ENCODE measurements around the gene GPR68.
"Not testable (repeated sequence)": the region's sequence is repeated elsewhere in the genome, so short reads cannot be mapped to it uniquely, and the experiment has no call there.

Gene GPR68

DNA sequence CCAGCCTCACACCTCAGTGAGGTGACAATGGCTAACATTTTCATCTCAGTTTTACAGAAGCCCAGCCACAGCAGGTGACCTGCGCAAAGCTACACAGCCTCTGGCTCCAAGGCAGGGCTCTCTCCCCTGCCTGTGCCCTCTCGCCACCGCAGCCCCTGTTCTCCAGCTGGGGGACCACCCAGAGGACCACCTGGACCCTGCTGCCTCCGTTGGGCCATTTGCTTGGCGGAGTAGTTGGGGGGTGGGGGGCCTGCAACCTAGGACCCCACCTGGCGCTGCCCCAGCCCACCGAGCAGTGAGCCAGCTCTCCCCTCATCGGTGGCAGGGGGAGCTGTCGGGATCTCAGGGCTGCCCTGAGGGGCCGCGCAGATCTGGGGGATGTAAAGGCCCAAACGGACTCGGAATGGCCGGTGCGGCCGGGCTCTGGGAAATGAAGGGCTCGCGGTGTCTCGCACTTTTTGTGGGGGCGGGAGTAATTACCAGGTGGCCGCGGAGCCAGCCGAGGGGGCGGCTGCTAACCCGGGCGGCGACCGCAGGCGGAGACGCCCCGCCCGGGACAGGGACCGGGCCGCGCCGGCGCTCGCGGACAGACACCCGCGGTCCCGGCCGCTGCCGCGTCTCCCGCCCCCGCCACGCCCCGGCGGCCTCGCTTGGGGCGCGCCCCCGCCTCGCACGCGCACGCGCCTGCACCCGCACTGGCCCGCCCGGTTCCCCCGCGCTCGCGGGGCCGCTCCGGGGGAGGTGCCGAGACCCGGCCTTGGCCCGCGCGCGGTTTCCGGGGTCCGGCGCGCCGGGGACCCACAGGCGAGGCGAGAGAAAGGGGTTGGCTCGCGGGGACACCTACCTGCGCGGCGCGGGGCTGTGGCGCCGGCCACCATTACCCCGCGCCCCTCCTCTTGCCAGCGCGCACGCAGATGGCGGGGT is 8.6 kb upstream of the GPR68 start:
- DNase-seq (ENCODE audit: low read depth, low spot score) = no peak

DNA sequence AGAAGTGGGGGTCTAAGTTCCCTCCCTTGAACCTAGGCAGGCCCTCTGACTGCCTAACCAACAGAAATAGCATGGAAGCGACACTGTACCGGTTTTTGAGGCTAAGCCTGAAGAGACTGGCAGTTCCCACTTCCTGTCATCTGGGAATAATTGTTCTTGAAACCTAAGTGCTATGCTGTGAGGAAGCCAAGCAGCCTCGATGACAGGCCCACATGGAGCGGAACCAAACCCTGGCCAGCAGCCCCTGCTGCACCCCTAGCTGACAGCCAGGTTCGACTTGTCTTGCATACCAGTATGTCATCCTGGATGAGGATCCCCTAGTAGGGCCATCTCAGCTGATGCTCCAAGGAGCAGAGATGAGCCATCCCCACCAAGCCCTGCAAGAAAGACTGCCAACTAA is 6.4 kb upstream of the GPR68 start:
- DNase-seq (ENCODE audit: low read depth, low spot score) = no peak

DNA sequence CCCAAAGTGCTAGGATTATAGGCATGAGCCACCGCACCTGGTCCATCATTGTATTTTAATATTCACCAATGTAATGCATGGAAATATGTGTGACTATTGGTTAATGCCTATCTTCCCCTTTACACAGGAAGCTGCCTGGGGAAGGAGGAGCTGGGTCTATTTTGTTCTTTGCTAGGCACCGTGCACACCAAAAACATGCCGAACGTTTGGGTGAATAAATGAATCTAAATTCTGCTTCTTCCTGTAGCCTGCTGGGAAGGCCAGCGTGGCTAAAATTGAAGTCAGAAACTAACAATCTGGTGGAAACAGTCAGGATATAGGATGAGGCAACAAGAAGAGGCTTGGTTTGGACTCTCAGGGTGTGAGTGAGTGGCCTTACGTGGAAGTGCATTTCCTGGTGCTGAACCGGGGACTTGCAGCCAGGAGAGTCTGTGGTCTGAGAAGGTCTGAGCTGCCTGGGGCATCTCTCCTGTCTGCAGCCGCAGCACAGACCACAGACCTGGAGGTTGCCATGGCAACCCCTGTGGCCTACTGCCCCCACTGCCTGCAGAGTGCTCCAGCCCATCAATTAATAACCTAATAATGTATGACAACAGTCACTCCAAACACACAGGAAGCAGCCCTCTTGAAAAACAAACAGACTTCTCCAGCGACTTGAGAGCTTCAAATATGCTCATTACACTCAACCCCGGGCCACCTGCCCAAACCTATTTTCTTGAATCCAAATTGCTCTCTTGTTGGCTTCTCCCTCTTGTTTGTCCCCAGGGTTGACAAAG is 5.5 kb upstream of the GPR68 start:
- no peak for DNase-seq (ENCODE audit: low read depth, low spot score)

DNA sequence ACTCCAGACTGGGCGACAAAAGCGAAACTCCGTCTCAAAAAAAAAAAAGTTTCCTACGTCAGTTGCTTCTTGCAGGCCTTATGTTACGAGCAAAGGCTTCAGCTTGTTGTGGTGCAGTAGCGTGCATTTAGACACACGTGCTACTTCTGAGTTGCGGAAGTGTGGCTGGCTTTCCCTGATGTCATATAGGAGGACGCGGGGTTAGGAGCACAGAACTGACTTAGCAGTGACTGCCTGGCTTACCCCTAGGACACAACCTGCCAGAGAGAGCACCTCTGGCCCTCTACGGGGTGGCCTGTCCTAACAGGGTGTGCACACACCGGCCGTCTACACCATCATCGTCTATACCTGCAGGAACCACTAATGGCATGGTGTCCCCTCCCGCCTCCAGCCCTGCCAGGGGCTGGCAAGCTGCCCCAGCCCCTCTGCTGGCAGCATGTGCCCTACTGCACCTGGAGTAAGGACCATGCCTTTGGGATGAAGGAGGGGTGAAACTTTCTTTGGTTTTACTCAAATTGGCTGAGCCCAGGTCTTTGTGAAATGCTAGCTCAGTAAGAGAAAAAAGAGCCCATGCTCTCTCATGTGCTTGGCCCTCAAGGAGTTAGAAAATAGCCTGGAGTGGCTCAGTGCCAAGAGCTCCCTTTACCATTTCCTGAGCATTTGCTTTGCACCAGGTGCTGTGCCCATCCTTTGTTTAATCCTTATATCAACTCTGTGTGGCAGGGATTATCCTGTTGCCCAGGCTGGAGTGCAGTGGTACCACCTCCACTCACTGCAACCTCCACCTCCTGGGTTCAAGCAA is 1.7 kb upstream of the GPR68 start:
- DNase-seq (ENCODE audit: low read depth, low spot score) = no peak

DNA sequence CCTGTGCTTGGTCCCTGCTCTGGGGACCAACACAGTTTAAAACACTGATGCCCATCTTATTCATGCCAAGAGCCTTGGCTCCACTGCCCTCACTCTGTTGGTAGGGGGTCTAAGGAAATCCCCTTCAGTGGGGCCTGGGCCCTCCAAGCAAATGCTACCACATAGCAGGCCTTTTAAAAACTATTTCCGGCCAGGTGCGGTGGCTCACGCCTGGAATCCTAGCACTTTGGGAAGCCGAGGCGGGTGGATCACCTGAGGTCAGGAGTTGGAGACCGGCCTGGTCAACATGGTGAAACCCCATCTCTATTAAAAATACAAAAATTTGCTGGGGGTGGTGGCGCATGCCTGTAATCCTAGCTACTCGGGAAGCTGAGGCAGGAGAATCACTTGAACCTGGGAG is 1.1 kb upstream of the GPR68 start:
- not testable (repeated sequence) for DNase-seq (ENCODE audit: low read depth, low spot score)

DNA sequence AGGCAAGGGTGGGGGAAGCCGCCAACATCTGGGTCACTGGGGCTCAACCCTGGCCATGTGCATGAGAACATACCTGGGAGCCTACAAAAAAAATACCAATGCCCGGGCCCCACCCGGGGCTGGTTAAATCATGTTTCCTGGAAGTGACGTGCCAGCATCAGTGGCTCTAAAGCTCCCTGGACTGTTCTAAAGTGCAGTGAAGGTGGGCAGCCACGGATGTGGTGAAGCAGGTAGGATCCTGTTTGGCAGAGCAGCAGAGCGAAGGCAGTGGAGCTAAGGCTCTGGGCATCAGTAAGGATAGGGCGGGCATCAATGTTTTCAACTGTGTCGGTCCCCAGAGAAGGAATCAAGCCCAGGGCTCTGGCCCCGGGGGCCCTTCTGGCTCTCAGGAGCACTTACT is 525 bp upstream of the GPR68 start:
- no peak for DNase-seq (ENCODE audit: low read depth, low spot score)

DNA sequence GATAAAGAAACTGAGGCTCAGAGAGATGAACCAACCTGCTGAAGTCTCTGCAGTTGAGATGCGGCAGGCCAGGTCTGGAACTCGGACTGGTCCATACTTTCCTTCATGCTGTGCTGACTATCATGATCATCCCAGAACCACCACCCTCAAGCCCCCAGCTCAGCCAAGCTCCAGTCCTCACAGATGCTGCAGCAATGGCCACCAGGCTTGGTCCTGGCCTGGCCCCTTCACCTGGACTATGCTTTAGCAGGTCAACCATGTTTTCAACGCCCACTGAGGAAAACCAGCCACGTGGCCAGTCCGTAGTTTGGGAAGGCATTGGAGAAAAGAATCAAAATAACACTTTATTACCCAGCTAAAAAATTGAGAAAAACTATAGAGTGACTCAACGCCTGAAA is 1.4 kb downstream of the GPR68 start:
- no peak for DNase-seq (ENCODE audit: low read depth, low spot score)

DNA sequence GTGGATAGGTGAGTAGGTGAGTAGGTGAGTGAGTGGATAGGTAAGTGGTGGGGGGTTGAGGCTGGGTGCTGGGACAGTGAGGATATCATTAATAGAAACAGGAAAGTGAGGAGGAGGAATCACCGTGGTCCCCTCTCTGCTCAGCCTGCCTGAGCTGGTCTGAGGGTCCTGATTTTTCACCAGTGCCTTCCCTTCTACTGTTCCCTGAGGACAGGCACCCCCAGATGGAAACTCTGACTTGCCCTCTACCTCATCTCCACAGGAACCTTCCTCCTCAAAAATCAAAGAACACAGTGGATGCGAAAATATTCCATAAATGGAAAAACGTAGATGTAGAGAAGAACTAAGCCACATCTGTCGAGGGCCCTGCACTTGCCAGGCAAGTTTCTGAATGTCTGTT is 1.9 kb downstream of the GPR68 start:
- no peak for DNase-seq (ENCODE audit: low read depth, low spot score)

DNA sequence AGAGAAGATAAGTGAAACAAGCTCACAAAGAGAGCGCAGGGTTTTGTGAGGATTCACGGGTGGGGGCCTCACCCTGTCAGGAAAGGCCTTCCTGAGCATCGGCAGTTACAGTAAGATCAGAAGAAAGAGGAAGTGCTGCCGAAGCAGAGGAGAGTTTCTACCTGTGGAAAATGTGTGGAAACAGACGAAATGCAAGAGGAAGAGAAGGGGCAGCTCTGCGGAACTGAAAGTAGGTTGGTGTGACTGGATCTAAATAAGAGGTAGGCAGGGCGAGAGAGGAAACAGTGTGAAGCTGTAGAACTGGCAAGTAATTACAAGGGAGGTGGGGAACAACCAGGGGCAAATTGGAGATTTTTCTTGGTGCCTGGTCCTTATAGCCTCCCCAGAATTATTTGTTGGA is 2.6 kb downstream of the GPR68 start:
- no peak for DNase-seq (ENCODE audit: low read depth, low spot score)

DNA sequence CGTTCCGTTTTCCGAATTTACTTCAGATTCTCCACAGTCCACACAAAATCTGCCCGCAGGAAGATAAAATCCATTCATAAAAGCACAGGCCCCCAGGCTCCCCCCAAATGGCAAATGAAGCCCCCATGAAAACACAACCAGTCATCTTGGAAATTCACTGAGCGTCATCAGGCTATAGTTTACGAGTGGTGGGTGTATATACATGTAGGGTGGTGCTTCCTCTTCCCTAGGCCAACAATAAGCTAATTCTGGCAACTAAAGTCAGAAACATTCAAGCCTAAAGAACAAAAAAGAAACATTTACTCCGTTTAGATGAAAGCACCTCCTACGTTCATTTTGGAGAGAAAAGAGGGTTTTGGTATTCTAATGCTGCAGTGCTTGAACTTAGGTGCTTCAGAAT is 5.8 kb downstream of the GPR68 start:
- DNase-seq (ENCODE audit: low read depth, low spot score) = no peak

DNA sequence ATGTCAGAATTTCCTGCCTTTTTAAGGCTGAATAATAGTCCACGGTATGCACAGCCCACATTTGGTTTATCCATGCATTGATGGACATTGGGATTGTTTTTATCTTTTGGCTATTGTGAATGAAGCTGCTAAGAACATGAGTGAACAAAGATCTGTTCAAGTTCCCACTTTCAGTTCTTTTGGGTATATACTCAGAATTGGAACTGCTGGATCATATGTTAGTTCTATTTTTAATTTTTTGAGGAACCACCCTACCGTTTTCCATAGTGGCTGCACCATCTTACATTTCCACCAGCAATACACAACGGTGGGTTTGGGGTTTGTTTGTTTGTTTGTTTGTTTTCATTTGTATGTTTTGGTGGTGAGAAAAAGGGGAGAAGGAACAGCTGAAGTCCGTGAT is 6.4 kb downstream of the GPR68 start:
- no peak for DNase-seq (ENCODE audit: low read depth, low spot score)

DNA sequence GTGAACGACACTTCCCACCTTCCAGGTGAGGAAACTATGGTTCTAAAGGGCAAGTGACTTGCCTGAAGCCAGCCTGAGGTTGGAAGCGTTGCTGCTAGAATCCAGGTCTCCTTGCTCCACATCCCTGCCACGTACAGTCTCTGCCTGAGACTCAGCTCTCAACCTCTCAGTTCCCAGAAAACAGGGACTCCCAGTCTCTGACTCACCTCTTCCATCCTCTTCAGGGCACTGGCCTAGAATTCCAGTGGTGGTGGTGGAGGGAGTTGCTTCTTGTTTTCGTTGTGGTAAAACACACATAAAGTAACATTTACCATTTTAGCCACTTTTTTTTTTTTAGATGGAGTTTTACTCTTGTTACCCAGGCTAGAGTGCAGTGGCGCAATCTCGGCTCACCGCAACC is 7.3 kb downstream of the GPR68 start:
- no peak for DNase-seq (ENCODE audit: low read depth, low spot score)

DNA sequence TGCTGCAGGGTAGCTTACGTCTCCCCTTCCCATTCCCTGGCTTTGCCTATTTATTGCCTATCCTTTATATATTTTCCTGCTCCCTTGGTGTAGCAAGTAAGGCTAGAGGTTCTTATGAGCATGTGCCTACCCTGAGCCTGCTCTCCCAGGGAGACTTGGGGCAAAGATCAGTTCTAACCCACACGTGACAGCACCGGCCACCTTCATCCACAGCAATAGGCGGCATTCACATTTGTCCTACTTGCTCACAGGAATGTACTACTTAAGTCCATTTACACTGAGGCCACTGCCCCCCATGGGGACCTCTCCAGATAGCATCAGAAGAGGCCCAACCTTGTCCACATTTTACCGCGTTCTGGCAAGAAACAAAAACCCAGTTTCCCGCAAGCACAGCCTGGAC is 8.7 kb downstream of the GPR68 start:
- no peak for DNase-seq (ENCODE audit: low read depth, low spot score)

DNA sequence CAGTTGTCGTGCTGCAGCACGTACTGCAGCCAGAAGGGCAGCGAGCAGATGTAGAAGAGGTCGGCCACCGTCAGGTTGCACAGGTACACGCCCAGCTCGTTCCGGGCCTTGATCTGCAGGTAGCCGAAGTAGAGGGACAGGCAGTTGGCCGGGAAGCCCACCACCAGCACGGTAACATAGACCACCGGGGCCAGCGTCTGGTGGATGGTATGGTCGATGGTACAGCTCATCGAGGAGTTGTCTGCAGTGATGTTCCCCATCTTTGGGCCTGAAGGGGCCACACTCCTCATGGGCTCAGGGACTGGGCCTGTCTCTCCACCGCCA is 9.8 kb downstream of the GPR68 start:
- DNase-seq (ENCODE audit: low read depth, low spot score) = no peak

DNA sequence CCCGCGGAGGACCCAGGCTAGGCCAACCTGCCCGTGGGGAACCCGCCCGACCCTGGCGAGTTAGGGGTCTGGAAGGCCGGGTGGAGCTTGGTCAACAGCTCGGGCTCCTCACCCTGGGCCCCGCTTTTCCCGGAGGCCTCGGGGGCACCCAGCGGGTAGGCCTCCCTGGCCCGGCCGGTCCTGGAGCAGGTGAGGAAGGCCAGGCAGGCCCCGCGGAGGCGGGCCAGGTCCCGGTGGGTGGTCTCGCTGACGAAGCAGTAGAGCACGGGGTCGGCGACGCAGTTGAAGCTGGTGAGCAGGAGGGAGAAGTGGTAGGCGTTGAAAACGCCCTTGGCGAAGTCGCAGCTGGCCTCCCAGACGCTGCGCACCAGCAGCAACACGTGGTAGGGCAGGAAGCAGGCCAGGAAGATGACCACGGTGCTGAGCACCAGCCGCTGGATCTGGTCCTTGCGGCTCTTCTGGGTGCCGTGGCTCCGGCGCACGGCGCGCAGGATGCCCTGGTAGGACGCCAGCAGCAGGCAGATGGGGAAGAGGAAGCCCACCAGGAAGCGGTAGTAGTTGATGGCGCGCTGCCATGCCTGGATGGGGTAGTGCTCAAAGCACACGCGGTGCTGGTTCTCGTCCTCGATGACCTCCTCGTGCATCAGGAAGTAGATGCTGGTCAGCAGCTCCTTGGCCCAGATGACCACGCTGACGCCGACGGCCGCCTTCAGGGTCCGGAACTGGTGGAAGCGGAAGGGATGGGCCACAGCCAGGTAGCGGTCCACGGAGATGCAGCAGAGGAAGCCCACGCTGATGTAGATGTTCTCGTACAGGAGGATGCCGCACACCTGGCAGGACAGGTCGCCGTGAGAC is 10.3 kb downstream of the GPR68 start:
- DNase-seq (ENCODE audit: low read depth, low spot score) = no peak

DNA sequence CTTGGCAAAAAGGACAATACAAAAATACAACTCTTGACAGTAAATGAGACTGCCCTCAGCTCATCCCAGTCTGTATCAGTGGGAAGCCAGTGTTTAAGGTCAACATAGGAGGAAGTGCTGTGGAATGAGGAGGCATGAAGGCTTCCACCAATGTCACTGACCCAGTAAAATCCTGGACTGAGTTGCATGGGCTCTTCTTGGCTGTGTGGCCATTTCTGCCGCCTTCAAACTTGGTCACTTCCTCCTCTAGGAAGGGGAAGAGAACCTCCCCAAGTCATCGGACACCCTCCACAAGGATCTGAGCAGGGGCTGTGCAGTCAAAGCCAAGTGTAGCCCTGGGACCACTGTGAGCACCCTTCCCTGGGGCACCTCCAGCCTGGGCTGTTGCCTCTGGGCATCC is 11.9 kb downstream of the GPR68 start:
- no peak for DNase-seq (ENCODE audit: low read depth, low spot score)

DNA sequence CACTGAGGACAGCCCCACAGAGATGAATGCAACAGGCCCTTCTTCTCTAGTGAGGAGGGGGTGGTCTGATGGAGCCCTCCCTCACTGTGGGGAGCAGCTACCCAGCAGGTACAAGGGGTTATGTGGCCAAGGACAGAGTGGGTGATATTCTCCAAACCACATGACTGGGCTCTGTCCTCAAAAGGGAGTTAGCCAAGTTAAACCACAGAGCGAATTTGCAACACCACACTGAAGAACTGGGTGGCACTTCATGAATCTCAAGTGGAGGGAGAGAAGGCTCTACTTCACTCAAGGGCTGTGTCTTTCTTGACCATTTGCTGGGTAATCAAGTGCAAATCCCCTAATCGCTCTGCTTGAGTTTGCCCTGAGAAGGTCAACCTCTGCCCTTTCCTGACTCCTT is 12.5 kb downstream of the GPR68 start:
- DNase-seq (ENCODE audit: low read depth, low spot score) = no peak

DNA sequence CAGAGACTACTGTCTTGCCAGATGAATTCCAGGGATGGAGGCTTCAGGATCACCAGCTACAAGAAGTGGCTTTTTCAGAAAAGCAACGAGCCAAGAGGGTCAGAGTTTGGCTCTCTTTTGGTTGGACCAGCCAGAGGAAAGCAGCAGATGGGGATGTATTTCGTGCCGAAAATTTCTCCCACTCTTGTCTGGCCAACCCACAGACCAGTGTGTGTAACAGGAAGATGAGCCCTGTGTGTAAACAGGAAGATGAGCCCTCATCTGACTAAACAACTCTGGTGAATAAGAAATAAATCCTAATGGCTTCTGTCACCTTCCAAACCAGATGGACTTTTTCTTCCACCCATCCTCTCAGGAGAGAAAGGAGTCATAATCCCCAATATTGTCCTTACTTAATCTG is 13.1 kb downstream of the GPR68 start:
- DNase-seq (ENCODE audit: low read depth, low spot score) = no peak

DNA sequence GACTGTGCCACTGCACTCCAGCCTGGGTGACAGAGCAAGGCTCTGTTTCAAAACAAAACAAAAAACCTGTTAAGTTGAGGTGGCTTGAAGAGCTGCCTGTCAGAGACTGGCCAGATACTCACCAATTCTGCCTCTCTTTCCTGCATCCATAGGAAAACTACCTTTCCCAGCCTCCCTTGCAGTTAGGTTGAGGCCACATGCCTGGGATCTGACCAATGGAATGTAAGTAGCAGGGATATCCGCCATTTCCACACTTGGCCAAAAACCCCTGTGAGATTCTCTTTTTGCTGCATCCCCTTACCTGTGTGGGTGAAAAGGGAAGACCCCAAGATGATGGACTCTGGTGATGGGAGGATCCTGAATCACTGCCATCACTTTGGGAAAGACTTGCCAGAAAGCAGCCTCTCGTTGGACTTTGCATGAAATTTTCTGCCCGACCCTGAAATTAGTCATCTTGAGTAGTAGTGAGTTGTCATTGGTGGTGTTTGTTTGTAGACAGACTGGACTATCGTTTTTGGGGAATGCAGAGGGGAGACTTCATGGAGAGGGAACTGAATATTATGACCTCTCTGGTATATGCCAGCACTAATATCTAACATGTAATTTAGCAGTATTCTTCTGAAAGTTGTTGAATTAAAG is 14.0 kb downstream of the GPR68 start:
- DNase-seq (ENCODE audit: low read depth, low spot score) = no peak

DNA sequence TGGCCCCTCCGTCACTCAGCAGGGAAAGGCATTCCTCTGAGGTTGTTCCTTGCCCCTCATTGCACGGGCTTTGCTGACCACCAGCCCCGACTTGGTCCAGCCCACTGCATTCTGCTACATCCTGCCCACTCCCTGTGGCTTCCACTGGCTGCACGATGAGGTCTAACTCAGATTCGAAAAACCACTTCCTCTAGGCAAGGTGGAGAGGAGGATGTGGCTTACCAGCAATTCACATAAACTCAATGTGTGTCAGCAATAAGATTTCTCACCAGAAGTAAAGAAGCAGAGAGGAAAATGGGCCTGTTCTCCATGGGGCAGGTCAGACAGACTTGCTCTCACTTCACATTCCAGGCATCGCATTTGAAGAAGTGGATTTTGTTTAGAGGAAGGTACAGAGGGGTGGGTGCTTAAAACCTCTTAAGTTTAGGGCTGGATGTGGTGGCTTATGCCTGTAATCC is 14.7 kb downstream of the GPR68 start:
- no peak for DNase-seq (ENCODE audit: low read depth, low spot score)

DNA sequence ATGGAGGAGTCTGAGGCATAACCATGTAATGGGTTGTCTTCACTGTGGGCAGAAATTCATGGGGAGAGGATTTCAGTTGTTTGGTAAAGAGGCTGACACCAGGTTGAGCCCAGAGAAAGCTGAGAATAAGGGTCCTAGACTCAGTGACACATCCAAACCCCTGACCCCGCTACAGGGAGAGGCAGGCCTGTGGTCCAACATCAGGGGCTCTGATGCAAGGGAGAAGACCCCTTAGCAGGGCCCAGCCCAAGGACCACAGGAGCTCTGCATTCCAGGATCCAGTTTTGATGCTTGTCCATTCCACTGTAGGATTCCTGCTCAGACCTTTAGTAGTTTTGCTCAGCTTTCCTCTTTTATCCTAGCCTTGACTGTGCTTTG is 15.5 kb downstream of the GPR68 start:
- no peak for DNase-seq (ENCODE audit: low read depth, low spot score)
